Psoas muscle (tissue), 8 donors: Measurements from ENCODE around the gene BLOC1S4. TPM values are rescaled to one million over a fixed set of nuclear protein-coding genes. Genes with fewer than 3 reads are reported as not detected.

Experiments
- ATAC-seq, 4 donors: fragments of 200-7000 bp; cut with Tn5 transposase; one replicate each; pipeline ENCODE4 v1.9.1; 2020; ENCODE audit warnings: moderate library complexity in 3 of 4, mild to moderate bottlenecking in 2 of 4
- DNase-seq, 2 donors: peaks; one replicate each; pipeline ENCODE4 v3.0.0-alpha.2; 2020
- H3K27ac ChIP-seq: fragments of 200-600 bp; one replicate; pipeline ENCODE4 v1.8.0; 2022
- H3K27me3 ChIP-seq, 3 donors: fragments of 200-600 bp in 1 of 3; one replicate each; pipeline versions ENCODE4 v1.6.1 to v1.8.0; 2013 to 2022; ENCODE audit warnings: low read length in 2 of 3, mild to moderate bottlenecking in 2 of 3, moderate library complexity in 1 of 3; ENCODE audit not compliant: insufficient read depth in 3 of 3
- H3K36me3 ChIP-seq, 2 donors: fragments of 200-600 bp in 1 of 2; one replicate each; pipeline versions ENCODE4 v1.6.1 to v1.8.0; 2013 to 2022; ENCODE audit warnings: low read depth in 1 of 2, mild to moderate bottlenecking in 1 of 2, moderate library complexity in 1 of 2; ENCODE audit not compliant: insufficient read depth in 1 of 2
- H3K4me1 ChIP-seq: fragments of 200-600 bp; one replicate; pipeline ENCODE4 v1.8.0; 2022
- H3K4me3 ChIP-seq: fragments of 200-600 bp; one replicate; pipeline ENCODE4 v1.8.0; 2022; ENCODE audit warnings: mild to moderate bottlenecking
- H3K9me3 ChIP-seq: fragments of 200-600 bp; one replicate; pipeline ENCODE4 v1.8.0; 2022
- CTCF ChIP-seq: fragments of 200-600 bp; IDR thresholded peaks from one replicate; pipeline ENCODE4 v1.8.0; 2022; ENCODE audit warnings: antibody characterized with exemption
- WGBS, 3 donors: extraction: QIAGEN DNeasy Blood & Tissue Kit; methylation state at CpG; one replicate each; pipeline versions ENCODE4 v1.1.6 to v1.1.7; 2013; 5-methylcytosine and 5-hydroxymethylcytosine counted together
- intact Hi-C, 2 donors: fragments of 100-400 bp; cut with DNase I; formaldehyde crosslinking; loops; one replicate each; pipeline versions ENCODE4 v1.11.0 to v1.14.2; 2022
- polyA plus RNA-seq, 3 donors: library from polyadenylated mRNA; stranded (reverse); fragments of 200-250 nt; gene quantifications; one replicate each; pipeline ENCODE4 v1.2.3, GENCODE V29; 2013
- total RNA-seq, 4 donors: library from RNA; stranded (reverse); fragmentation: NEBNext Ultra II Directional in 2 of 4; extraction: Animal tissue kit (Norgen Biotek cat#: 25700) in 2 of 4; gene quantifications; one replicate each; pipeline versions ENCODE4 v1.2.1 to v1.2.4, GENCODE V29; 2021 to 2023
- donor health status: healthy with polysubstance abuse.
- donor health status: DM: no; HTN: no; CAD: no; lungs with moderate emphysema.
- donor health status: Bipolar disorder and iron deficiency.
- donor health status: healthy.
- donor health status: DM: yes; HTN: yes; CAD: no.
- donor health status: DM: no; HTN: no; CAD: no.
- donor health status: DM: no; HTN: no; CAD: no.
- donor health status: DM: yes; HTN: yes; CAD: no.

The BLOC1S4 gene
- total and polyA plus RNA-seq, 7 donors = 7.6 to 15.0 (median 13.4) TPM

GRCh38 chr4:6728320-6729029 lies 12.5 kb downstream of the BLOC1S4 start:
- TF ChIP-seq CTCF = no peak
- Histone ChIP-seq H3K4me3 (no peak overlapping the region), H3K9me3 (no peaks in the 10 kb centered on the region), H3K27me3 (no peaks in the 10 kb centered on the region), H3K36me3 (no peaks in the 10 kb centered on the region), H3K27ac (no peak overlapping the region), H3K4me1 (peaks cover 12% of the 10 kb centered on the region)
- ATAC-seq = no peak
- intact Hi-C loops = loop anchor here in 1 of 2 donors (10.0 kb wide), 1 partner anchor 1876 kb away; no protein-coding TSS in a partner anchor
- WGBS, 3 donors = 64 to 80% (median 78%) methylated on average over 15 of the region's 15 CpGs
- no peak for DNase-seq

- no peak for TF ChIP-seq CTCF
- Histone ChIP-seq H3K4me3 (no peak overlapping the region), H3K36me3 (no peaks in the 10 kb centered on the region), H3K9me3 (no peaks in the 10 kb centered on the region), H3K27me3 (no peaks in the 10 kb centered on the region), H3K4me1 (peaks cover 12% of the 10 kb centered on the region), H3K27ac (no peak overlapping the region)
- intact Hi-C loops = loop anchor here (5.0 kb wide), 1 partner anchor 37 kb away; no protein-coding TSS in a partner anchor
- WGBS, 3 donors = 70 to 77% (median 71%) methylated on average over 20 of the region's 20 CpGs
- no peak for ATAC-seq
- DNase-seq = no peak
Measured at GRCh38 chr4:6730603-6731317, 14.8 kb downstream of the BLOC1S4 start.

- ATAC-seq (no peak), DNase-seq (no peak)
- Histone ChIP-seq H3K36me3 (no peaks in the 10 kb centered on the region), H3K27ac (no peak overlapping the region), H3K4me1 (peaks cover 12% of the 10 kb centered on the region), H3K27me3 (no peaks in the 10 kb centered on the region), H3K9me3 (no peaks in the 10 kb centered on the region), H3K4me3 (no peak overlapping the region)
- TF ChIP-seq CTCF = no peak
- 89 to 94% (median 92%) methylated on average over 8 of the region's 8 CpGs for WGBS, 3 donors
- intact Hi-C loops = loop anchor here (5.0 kb wide), 1 partner anchor 36 kb away; no protein-coding TSS in a partner anchor
Measured at GRCh38 chr4:6731318-6731675, 15.3 kb downstream of the BLOC1S4 start.

GRCh38 chr4:6731780-6732179 lies 15.8 kb downstream of the BLOC1S4 start:
- Histone ChIP-seq H3K36me3 (no peaks in the 10 kb centered on the region), H3K4me3 (no peak overlapping the region), H3K4me1 (peaks cover 12% of the 10 kb centered on the region), H3K9me3 (no peaks in the 10 kb centered on the region), H3K27ac (no peak overlapping the region), H3K27me3 (no peaks in the 10 kb centered on the region)
- ATAC-seq (no peak), DNase-seq (no peak)
- 91 to 98% (median 98%) methylated on average over 6 of the region's 6 CpGs for WGBS, 3 donors
- TF ChIP-seq CTCF = no peak
- intact Hi-C loops = loop anchor here (5.0 kb wide), 1 partner anchor 36 kb away; no protein-coding TSS in a partner anchor
